ENCODE measurements around the gene DEFB132.

GRCh38 chr20:259981-260380, 2.5 kb downstream of the DEFB132 start:
- TF ChIP-seq CTCF (IDR thresholded peaks at IDR 0.05) (no peak), POLR2A (IDR thresholded peaks at IDR 0.05) (no peak)

All from uterus (tissue), 2 donors.